Stomach smooth muscle (tissue), 2 donors: Measurements from ENCODE around the gene DCAF12.
"Not testable (repeated sequence)": the region's sequence is repeated elsewhere in the genome, so short reads cannot be mapped to it uniquely, and the experiment has no call there.

Experiments
- H3K27ac ChIP-seq: one replicate; pipeline ENCODE4 v1.7.0; 2013; ENCODE audit warnings: mild to moderate bottlenecking, low read length, inconsistent platforms
- H3K27me3 ChIP-seq, 2 donors: one replicate each; pipeline ENCODE4 v1.7.0; 2013; ENCODE audit warnings: low read length in 2 of 2; ENCODE audit not compliant: insufficient read depth in 2 of 2, control insufficient read depth in 1 of 2
- H3K36me3 ChIP-seq, 2 donors: one replicate each; pipeline ENCODE4 v1.7.0; 2013; ENCODE audit warnings: low read length in 2 of 2; ENCODE audit not compliant: control insufficient read depth in 2 of 2, insufficient read depth in 2 of 2
- H3K4me1 ChIP-seq: one replicate; pipeline ENCODE4 v1.7.0; 2013; ENCODE audit warnings: low read length; ENCODE audit not compliant: control insufficient read depth, insufficient read depth
- H3K4me3 ChIP-seq, 2 donors: one replicate each; pipeline ENCODE4 v1.7.0; 2013; ENCODE audit warnings: low read length in 2 of 2
- H3K9ac ChIP-seq, 2 donors: one replicate each; pipeline ENCODE4 v1.7.0; 2013; ENCODE audit warnings: low read length in 2 of 2, mild to moderate bottlenecking in 1 of 2
- H3K9me3 ChIP-seq, 2 donors: one replicate each; pipeline ENCODE4 v1.7.0; 2013; ENCODE audit warnings: low read length in 2 of 2; ENCODE audit not compliant: control insufficient read depth in 2 of 2
- donor health status: healthy.
- donor health status: Pancreatic carcinoma.

The DCAF12 gene

GRCh38 chr9:34045903-34046302 lies 80.6 kb downstream of the DCAF12 start:
- Histone ChIP-seq H3K27me3 (no peaks in the 10 kb centered on the region), H3K4me1 (peaks cover 18% of the 10 kb centered on the region), H3K27ac (no peak overlapping the region), H3K4me3 (no peak overlapping the region), H3K36me3 (no peaks in the 10 kb centered on the region), H3K9me3 (no peaks in the 10 kb centered on the region), H3K9ac (no peak overlapping the region)

GRCh38 chr9:34042074-34042473 lies 84.4 kb downstream of the DCAF12 start:
- H3K4me1 ChIP-seq, H3K9ac ChIP-seq, H3K36me3 ChIP-seq, H3K4me3 ChIP-seq, H3K27ac ChIP-seq, H3K9me3 ChIP-seq, H3K27me3 ChIP-seq: not testable (repeated sequence)

- not testable (repeated sequence) for H3K9ac ChIP-seq, H3K9me3 ChIP-seq, H3K36me3 ChIP-seq, H3K4me1 ChIP-seq, H3K27ac ChIP-seq, H3K27me3 ChIP-seq, H3K4me3 ChIP-seq
These were observed 87.6 kb downstream of the DCAF12 start for GRCh38 chr9:34038851-34039250.

GRCh38 chr9:34037626-34038025 lies 88.9 kb downstream of the DCAF12 start:
- no peaks in the 10 kb centered on the region for H3K4me1 ChIP-seq
- no peaks in the 10 kb centered on the region for H3K36me3 ChIP-seq
- no peak overlapping the region for H3K27ac ChIP-seq
- no peaks in the 10 kb centered on the region for H3K9me3 ChIP-seq
- H3K9ac ChIP-seq: no peak overlapping the region
- H3K4me3 ChIP-seq: no peak overlapping the region
- no peaks in the 10 kb centered on the region for H3K27me3 ChIP-seq

- H3K27ac ChIP-seq: no peak overlapping the region
- no peaks in the 10 kb centered on the region for H3K9me3 ChIP-seq
- H3K4me1 ChIP-seq: no peaks in the 10 kb centered on the region
- H3K36me3 ChIP-seq: no peaks in the 10 kb centered on the region
- no peak overlapping the region for H3K4me3 ChIP-seq
- H3K27me3 ChIP-seq: no peaks in the 10 kb centered on the region
- H3K9ac ChIP-seq: no peak overlapping the region
These were observed 89.9 kb downstream of the DCAF12 start for GRCh38 chr9:34036625-34037024.
